ENCODE results near the gene ADGRL3. TPM values are rescaled to one million over a fixed set of nuclear protein-coding genes. Genes with fewer than 3 reads are reported as not detected.

ADGRL3 gene
- total and polyA plus RNA-seq, 12 donors, result 2.4 to 182 (median 22.1) TPM

GRCh38 chr4:61493470-61493869 is 293.3 kb downstream of the ADGRL3 start:
- Histone ChIP-seq H3K9me3 (replicated peaks in 1 of 3) (no peaks in the 10 kb centered on the region), H3K27ac (no peak overlapping the region), H3K27me3 (no peaks in the 10 kb centered on the region), H3K4me1 (replicated peaks in 1 of 2) (no peaks in the 10 kb centered on the region), H3K36me3 (replicated peaks in 1 of 2) (no peaks in the 10 kb centered on the region), H3K4me3 (no peak overlapping the region)
- DNase-seq, result no peak
- TF ChIP-seq CTCF (IDR thresholded peaks at IDR 0.05), result no peak
- TF ChIP-seq POLR2A (IDR thresholded peaks at IDR 0.05), result no peak
- WGBS, 4 donors, result 89 to 97% (median 94%) methylated on average over 6 of the region's 6 CpGs
- intact Hi-C loops (cut with DNase I), result no loop called here

GRCh38 chr4:61500883-61501282 is 300.8 kb downstream of the ADGRL3 start:
- H3K36me3 ChIP-seq (replicated peaks in 1 of 2), result no peaks in the 10 kb centered on the region
- no peaks in the 10 kb centered on the region for H3K4me1 ChIP-seq (replicated peaks in 1 of 2)
- TF ChIP-seq CTCF (IDR thresholded peaks at IDR 0.05) (peak in 4 of 6 experiments; percentile 12 to 29 (median 20)), POLR2A (IDR thresholded peaks at IDR 0.05) (no peak)
- H3K27ac ChIP-seq, result no peak overlapping the region
- no peak overlapping the region for H3K4me3 ChIP-seq
- no peaks in the 10 kb centered on the region for H3K27me3 ChIP-seq
- peak in 2 of 7 donors; percentile 12 to 15 for DNase-seq
- no peaks in the 10 kb centered on the region for H3K9me3 ChIP-seq (replicated peaks in 1 of 3)
- intact Hi-C loops (cut with DNase I), result no loop called here

GRCh38 chr4:61501812-61502211 is 301.7 kb downstream of the ADGRL3 start:
- no peaks in the 10 kb centered on the region for H3K36me3 ChIP-seq (replicated peaks in 1 of 2)
- H3K4me1 ChIP-seq (replicated peaks in 1 of 2), result no peaks in the 10 kb centered on the region
- no peaks in the 10 kb centered on the region for H3K9me3 ChIP-seq (replicated peaks in 1 of 3)
- H3K27ac ChIP-seq, result no peak overlapping the region
- 56 to 75% (median 65%) methylated on average over 1 of the region's 1 CpG for WGBS, 4 donors
- TF ChIP-seq POLR2A (IDR thresholded peaks at IDR 0.05) (no peak), CTCF (IDR thresholded peaks at IDR 0.05) (no peak)
- intact Hi-C loops (cut with DNase I), result no loop called here
- DNase-seq, result no peak
- H3K27me3 ChIP-seq, result no peaks in the 10 kb centered on the region
- H3K4me3 ChIP-seq, result no peak overlapping the region

GRCh38 chr4:61505773-61506685 is 305.9 kb downstream of the ADGRL3 start:
- H3K9me3 ChIP-seq (replicated peaks in 1 of 3), result no peaks in the 10 kb centered on the region
- no peaks in the 10 kb centered on the region for H3K36me3 ChIP-seq (replicated peaks in 1 of 2)
- no peak overlapping the region for H3K27ac ChIP-seq
- TF ChIP-seq POLR2A (IDR thresholded peaks at IDR 0.05) (no peak), CTCF (IDR thresholded peaks at IDR 0.05) (no peak)
- H3K4me1 ChIP-seq (replicated peaks in 1 of 2), result no peaks in the 10 kb centered on the region
- WGBS, 4 donors, result 86 to 93% (median 89%) methylated on average over 2 of the region's 2 CpGs
- no peaks in the 10 kb centered on the region for H3K27me3 ChIP-seq
- intact Hi-C loops (cut with DNase I), result no loop called here
- H3K4me3 ChIP-seq, result no peak overlapping the region
- no peak for DNase-seq

Measured in adrenal gland (tissue), 12 donors.